Nephron progenitor cell (in vitro differentiated cells): ENCODE results near the gene GOLGA8B.

Experiments used
- DNase-seq: peaks from one replicate; pipeline ENCODE4 v3.0.0; 2021
- H3K27ac Mint-ChIP-seq: 2 replicates; pipeline ENCODE4 v1.8.0; 2021; ENCODE audit warnings: mild to moderate bottlenecking, moderate library complexity, mixed read lengths
- H3K27me3 Mint-ChIP-seq: 2 replicates; pipeline ENCODE4 v1.8.0; 2021; ENCODE audit warnings: mild to moderate bottlenecking, low read depth, mixed read lengths; ENCODE audit not compliant: poor library complexity
- H3K36me3 Mint-ChIP-seq: 2 replicates; pipeline ENCODE4 v1.8.0; 2021; ENCODE audit warnings: low read depth, mixed read lengths
- H3K4me1 Mint-ChIP-seq: 2 replicates; pipeline ENCODE4 v1.8.0; 2021; ENCODE audit warnings: mixed read lengths
- H3K4me3 Mint-ChIP-seq: 2 replicates; pipeline ENCODE4 v1.8.0; 2021; ENCODE audit warnings: mild to moderate bottlenecking, moderate library complexity, mixed read lengths
- H3K9me3 Mint-ChIP-seq: 2 replicates; pipeline ENCODE4 v1.8.0; 2021; ENCODE audit warnings: mild to moderate bottlenecking, moderate library complexity, mixed read lengths
- TF ChIP-seq, protein P1 (sequence below): fragments of 200-600 bp; sonication (generic); IDR thresholded peaks from 2 replicates; pipeline ENCODE4 v1.5.0; 2021; ENCODE audit warnings: antibody characterized with exemption

The GOLGA8B gene

DNA sequence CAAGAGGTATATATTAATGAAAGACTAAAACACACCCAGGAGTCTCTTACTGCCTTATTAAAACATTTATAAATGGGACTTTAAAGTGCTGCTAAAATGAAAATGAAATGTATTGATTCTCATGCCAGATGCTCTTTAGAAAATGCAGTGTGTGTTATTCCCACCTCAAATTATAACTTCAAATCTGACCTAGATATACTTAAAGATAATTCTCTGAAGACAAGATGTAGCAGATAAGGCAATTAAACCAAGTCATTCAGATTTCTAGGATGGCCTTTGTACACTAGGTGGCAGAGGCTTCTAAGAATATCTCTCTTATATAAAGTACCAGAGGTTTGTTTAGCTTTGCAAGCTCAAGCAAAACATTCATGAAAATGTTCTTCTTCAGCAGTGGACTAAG lies 26.9 kb upstream of the GOLGA8B start:
- Mint-ChIP-seq H3K4me1 (no peaks in the 10 kb centered on the region), H3K9me3 (no peaks in the 10 kb centered on the region), H3K27ac (no peak overlapping the region), H3K27me3 (peaks cover 28% of the 10 kb centered on the region), H3K4me3 (no peak overlapping the region), H3K36me3 (no peaks in the 10 kb centered on the region)
- DNase-seq: no peak
- TF ChIP-seq, protein P1, sequence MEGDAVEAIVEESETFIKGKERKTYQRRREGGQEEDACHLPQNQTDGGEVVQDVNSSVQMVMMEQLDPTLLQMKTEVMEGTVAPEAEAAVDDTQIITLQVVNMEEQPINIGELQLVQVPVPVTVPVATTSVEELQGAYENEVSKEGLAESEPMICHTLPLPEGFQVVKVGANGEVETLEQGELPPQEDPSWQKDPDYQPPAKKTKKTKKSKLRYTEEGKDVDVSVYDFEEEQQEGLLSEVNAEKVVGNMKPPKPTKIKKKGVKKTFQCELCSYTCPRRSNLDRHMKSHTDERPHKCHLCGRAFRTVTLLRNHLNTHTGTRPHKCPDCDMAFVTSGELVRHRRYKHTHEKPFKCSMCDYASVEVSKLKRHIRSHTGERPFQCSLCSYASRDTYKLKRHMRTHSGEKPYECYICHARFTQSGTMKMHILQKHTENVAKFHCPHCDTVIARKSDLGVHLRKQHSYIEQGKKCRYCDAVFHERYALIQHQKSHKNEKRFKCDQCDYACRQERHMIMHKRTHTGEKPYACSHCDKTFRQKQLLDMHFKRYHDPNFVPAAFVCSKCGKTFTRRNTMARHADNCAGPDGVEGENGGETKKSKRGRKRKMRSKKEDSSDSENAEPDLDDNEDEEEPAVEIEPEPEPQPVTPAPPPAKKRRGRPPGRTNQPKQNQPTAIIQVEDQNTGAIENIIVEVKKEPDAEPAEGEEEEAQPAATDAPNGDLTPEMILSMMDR: no peak

DNA sequence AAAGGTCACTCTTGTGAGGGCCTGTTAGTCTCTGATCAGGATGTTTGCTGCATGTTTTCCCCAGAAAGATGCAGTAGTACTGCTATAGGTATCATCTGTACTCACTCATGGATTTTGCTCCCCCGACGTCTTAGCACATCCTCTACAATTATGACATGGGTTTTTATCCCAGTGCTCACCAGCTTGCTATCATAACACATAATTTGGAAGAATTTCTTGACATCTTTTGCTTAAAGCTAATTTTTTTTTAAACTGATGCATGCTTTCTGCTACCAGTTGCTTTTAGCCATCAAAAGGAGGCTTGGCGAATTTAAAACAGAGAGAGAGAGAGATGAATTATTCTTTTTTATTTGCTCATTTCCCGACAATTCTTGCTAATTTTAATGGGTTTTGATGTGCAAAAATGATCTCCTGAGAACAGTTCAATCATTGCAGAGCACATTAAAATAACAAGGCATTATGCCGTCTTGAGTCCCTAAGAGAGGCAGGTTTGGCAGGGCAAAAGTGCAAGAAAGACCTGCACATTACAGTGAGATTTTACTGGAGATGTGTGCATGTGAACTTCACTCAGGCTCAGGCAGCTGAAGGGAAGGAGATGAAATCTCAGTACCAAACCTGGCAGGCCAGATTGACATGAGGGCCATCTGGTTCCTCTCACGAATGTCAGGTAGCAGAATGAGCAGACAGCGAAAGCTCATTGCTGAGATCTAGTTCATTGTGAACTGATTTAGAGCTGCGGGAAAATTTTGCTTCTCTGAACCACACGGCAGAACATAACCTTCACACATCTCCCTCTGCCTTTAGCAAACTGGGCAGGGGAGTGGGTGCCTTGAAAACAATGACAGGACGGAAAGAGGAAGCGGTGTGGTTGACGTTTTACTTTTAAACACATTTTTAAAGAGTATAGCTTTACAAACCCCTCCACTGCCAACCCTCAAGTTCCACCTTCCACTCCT lies 25.9 kb upstream of the GOLGA8B start:
- Mint-ChIP-seq H3K4me1 (no peaks in the 10 kb centered on the region), H3K4me3 (no peak overlapping the region), H3K9me3 (no peaks in the 10 kb centered on the region), H3K27me3 (peaks cover 24% of the 10 kb centered on the region), H3K36me3 (no peaks in the 10 kb centered on the region), H3K27ac (no peak overlapping the region)
- DNase-seq: no peak
- TF ChIP-seq, protein P1: no peak

DNA sequence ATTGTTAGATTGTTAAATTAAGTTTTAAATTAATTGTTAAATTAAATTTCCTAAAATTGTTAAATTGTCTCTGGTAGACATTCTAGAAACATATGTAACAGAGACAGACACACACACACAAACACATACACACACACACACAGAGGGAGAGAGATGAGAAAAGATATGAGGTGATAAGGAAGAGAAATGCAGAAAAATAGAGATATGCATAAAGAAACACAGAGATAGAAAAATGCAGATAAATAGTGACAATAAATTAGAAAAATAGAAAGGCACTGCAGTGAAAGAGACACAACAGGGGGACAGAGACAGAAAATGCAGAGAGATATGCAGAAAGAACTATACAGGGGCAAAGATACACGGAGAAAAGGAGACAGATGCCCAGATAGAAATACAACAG lies 25.1 kb upstream of the GOLGA8B start:
- no peak for DNase-seq
- no peaks in the 10 kb centered on the region for H3K9me3 Mint-ChIP-seq
- no peaks in the 10 kb centered on the region for H3K4me1 Mint-ChIP-seq
- TF ChIP-seq, protein P1: no peak
- no peak overlapping the region for H3K4me3 Mint-ChIP-seq
- H3K36me3 Mint-ChIP-seq: no peaks in the 10 kb centered on the region
- H3K27me3 Mint-ChIP-seq: peaks cover 25% of the 10 kb centered on the region
- H3K27ac Mint-ChIP-seq: no peak overlapping the region

DNA sequence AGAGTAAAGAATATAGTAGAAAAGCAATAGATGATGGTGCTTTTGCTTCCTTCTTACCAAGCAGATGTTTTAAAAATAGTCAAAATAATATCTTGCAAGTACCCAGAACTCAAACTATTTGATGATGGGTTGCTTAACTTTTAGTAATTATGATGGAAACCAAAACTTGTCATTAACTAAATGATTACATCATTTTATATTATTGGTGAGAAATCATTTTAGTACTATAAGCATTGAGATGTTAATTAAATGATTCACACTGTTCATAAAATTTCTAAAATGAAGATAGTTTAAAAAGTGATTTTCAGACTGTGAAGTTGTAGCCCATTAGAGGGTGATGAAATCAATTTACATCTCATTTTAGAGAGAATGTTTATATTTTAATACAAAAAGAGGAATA lies 24.4 kb upstream of the GOLGA8B start:
- Mint-ChIP-seq H3K36me3 (no peaks in the 10 kb centered on the region), H3K4me1 (no peaks in the 10 kb centered on the region), H3K27me3 (peaks cover 25% of the 10 kb centered on the region), H3K4me3 (no peak overlapping the region), H3K9me3 (no peaks in the 10 kb centered on the region), H3K27ac (no peak overlapping the region)
- no peak for DNase-seq
- TF ChIP-seq, protein P1: no peak

DNA sequence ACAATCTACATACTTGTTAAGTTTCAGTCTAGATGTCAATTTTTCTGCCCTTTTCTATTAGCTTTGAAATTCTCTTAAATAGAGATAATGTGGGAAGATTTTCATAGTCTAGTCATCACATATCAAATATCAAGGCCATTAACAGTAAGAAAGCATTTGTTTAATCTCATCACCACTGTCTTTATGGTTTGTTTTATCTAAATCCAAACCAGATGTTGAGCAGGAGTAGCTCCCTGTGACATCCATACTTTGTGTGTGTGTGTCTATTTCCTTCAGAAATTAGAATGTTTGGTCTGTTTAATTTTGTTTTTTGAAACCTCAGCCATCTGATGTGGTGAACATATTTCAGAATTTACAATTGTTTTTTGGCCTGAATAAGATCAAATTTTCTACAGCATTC lies 23.1 kb upstream of the GOLGA8B start:
- TF ChIP-seq, protein P1: no peak
- no peak for DNase-seq
- Mint-ChIP-seq H3K9me3 (no peaks in the 10 kb centered on the region), H3K4me1 (no peaks in the 10 kb centered on the region), H3K4me3 (no peak overlapping the region), H3K27ac (no peak overlapping the region), H3K27me3 (peaks cover 27% of the 10 kb centered on the region), H3K36me3 (no peaks in the 10 kb centered on the region)

DNA sequence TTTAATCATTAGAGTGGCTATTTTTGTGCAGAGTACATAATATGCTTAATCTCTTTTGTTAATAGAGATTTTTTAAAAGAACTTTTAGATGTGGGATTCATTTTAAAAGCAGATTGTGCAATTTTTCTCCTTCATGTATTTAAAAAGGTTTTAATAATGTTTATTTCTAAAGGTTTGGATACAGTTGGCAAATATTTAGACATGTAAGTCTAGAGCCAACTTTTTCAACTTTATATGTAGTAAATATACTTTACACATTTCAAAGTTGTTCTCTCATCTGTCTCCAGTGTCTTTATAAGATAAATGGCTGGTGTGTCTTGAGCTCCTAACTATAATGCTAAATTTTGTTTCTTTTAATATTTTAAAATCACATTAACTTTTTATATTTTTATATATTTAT lies 22.7 kb upstream of the GOLGA8B start:
- no peaks in the 10 kb centered on the region for H3K9me3 Mint-ChIP-seq
- TF ChIP-seq, protein P1: no peak
- H3K36me3 Mint-ChIP-seq: no peaks in the 10 kb centered on the region
- H3K27me3 Mint-ChIP-seq: peaks cover 27% of the 10 kb centered on the region
- H3K4me1 Mint-ChIP-seq: no peaks in the 10 kb centered on the region
- H3K27ac Mint-ChIP-seq: no peak overlapping the region
- no peak for DNase-seq
- no peak overlapping the region for H3K4me3 Mint-ChIP-seq
